ENCODE results near the gene HYAL3.
A peak's percentile ranks its signal among the peaks of the same experiment; 100 is the strongest.
"Not testable (repeated sequence)": the region's sequence is repeated elsewhere in the genome, so short reads cannot be mapped to it uniquely, and the experiment has no call there.

HYAL3 gene

DNA sequence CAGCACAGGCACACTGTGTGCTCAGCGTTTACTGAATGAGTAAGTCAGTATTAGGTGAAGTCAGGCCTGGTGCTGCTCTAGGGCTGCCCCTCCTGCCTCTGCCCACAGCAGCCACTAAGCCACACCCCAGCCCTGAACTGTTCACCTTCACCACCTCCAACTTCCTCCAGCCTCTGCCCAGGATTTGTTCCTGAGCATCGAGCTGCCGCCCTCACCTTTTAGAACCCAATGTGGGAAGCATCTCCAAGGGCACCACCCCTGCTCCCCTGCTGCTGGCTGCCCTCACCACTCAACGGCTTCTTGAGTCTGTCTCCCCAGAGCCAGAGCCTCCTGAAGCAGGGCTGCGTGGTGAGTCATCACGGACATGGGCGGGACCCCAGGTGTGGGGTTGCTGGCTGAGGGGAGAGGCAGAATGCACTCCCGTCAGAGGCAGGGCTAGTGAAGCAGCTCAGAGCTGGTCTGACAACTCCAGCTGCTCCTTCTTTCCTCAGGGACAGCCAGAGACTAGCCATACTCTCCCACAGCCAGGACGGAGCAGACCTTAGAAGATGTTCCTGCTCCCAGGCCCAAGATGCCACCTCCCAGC, 17.5 kb upstream of the HYAL3 start:
- DNase-seq (ENCODE audit: extremely low read depth in 1 of 2, low read depth in 1 of 2) = peak in 1 of 2 donors; percentile 55

DNA sequence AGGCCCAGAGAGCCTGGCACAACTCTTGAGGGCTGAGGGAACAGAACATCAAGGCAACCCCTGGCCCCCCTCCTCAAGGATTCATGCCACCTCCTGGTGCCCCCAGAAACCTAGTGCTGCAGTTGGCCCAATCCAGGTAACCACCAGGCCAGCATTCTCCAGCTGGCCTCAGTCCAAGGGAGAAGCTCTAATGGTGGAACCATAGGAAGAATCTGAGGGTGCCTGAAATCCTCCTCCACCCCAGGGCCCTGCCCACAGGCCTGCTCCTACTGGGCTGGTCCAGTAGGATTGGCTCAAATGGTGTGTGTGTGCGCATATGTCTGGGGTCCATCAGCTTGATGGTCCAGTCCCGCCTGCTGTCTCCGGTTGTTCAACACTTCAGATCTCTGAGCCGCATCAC, 15.6 kb upstream of the HYAL3 start:
- no peak for DNase-seq (ENCODE audit: extremely low read depth in 1 of 2, low read depth in 1 of 2)

DNA sequence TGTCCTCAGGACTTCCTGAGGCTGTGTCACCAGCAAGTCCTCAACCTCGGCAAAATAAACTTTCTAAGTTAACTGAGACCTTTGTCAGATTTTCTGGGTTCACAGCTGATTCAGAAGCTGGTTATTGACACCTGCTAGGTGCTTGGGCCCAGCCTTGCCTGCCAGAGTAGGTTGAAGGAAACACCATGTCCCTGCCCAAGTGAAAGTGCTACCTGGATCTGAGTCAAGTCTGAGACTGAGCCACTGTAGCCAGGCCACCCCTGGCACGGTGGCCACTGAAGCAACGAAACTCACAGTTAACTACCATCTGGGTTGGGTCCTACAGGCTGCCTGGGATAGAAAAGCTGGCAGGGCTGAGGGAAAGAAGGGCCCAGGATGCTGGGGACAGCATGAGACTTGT, 15.1 kb upstream of the HYAL3 start:
- DNase-seq (ENCODE audit: extremely low read depth in 1 of 2, low read depth in 1 of 2) = no peak

DNA sequence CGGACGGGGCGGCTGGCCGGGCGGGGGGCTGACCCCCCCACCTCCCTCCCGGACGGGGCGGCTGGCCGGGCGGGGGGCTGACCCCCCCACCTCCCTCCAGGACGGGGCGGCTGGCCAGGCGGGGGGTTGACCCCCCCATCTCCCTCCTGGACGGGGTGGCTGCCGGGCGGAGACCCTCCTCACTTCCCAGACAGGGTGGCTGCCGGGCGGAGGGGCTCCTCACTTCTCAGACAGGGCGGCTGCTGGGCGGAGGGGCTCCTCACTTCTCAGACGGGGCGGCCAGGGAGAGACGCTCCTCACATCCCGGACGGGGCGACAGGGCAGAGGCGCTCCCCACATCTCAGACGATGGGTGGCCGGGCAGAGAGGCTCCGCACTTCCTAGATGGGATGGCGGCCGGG, 12.8 kb upstream of the HYAL3 start:
- DNase-seq (ENCODE audit: extremely low read depth in 1 of 2, low read depth in 1 of 2) = not testable (repeated sequence)

DNA sequence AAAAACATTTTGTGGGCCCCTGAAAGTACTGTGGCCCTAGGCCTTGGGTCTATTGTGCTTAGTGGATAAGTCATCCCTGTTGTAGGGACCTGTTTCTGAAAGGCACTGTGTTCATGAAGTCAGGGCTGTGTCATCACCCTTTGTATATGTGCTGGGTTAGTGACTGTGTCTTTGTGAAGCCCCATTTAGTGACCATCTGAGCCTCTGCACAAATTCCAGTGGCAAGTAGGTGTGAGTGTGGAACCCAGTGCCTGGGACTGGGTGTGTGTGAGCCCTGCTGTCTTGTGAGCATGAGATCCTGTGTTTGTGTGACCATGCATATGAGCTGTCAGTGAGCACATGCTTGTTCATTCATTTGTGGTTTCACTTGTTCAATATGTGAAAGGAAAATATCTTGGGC, 5.4 kb upstream of the HYAL3 start:
- peak in 1 of 2 donors; percentile 15 for DNase-seq (ENCODE audit: extremely low read depth in 1 of 2, low read depth in 1 of 2)

DNA sequence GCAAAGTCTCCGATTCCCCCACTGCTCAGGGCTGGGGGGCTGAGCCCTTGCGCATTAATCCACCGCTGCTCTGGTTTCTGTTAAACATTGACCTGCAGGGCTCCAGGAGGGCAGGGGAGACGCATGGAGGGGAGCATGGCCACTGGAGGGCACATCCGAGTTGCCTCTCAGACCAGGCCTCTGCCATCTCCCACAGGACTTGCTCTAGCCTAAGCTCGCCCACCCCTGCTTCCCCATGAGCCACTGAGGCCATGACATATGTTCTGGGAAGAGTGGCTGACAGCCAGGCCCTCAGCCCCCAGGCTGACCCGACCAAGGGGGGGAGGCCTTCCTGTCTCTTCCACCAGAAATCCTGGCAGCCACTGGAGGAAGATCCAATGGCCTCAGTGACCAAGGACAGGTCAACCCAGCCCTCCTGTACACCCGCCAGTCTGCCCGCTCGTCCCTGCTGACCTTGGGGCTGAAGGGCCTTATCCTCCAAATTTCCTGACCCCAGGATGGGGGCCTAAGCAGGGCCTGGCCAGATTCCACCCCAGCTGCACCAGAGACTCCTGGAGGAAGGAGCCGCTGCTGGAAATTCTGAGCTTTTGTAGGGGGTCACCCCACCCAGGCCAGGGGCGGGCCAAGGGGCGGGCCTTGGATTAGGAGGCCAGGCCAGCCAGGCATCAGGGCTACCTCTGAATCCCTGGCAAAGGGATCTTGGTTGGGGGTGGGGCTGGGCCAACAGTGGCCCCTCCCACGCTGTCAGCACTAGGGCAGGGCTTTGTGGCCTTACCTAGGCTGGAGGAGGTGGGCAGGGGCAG, 4.0 kb upstream of the HYAL3 start, which contains the start of gene HYAL1:
TSS of gene HYAL1 (minus strand) at position 562 of the 803 bp plus-strand sequence. CDS start 618 bp downstream, outside the sequence.
- DNase-seq (ENCODE audit: extremely low read depth in 1 of 2, low read depth in 1 of 2) = no peak

DNA sequence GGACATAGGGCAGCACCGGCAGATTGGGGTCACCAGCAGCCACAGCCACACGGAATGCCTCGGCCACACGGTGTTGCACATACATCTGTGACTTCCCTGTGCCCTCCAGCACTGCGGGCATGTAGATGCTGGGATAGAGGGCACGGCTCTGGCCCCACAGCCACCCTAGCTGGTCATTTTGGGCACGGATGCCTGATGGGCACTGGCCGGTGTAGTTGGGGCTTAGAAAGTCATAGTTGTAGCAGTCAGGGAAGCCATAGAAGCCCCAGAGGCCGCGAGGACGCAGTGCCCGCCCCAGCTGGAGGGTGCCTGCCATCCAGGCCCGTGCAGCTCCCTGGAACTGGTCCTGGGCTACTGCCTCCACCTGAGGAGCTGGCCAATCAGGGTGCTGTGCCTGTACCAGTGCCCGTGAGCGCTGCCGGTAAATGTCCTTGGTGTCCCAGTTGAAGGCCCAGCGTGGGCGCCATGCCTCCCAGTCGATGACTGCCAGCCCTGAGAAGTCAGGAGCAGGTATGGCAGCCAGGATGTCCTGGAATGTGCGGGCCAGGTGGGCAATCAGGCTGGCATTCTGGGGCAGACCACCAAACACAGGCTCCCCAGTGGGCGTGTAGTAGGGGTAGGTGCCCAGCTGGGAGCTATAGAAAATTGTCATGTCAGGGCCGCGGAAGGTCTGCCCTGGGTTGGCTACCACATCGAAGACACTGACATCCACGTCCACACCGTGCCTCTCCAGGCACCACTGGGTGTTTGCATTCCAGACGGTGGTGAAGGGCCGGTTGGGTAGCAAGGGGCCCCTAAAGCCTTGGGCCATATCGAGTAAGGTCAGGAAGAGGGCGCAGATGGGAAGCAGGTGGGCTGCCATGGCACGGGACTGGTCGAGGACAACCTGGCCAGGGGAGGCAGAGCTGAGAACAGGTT, 3.1 kb upstream of the HYAL3 start:
- DNase-seq (ENCODE audit: extremely low read depth in 1 of 2, low read depth in 1 of 2) = no peak

DNA sequence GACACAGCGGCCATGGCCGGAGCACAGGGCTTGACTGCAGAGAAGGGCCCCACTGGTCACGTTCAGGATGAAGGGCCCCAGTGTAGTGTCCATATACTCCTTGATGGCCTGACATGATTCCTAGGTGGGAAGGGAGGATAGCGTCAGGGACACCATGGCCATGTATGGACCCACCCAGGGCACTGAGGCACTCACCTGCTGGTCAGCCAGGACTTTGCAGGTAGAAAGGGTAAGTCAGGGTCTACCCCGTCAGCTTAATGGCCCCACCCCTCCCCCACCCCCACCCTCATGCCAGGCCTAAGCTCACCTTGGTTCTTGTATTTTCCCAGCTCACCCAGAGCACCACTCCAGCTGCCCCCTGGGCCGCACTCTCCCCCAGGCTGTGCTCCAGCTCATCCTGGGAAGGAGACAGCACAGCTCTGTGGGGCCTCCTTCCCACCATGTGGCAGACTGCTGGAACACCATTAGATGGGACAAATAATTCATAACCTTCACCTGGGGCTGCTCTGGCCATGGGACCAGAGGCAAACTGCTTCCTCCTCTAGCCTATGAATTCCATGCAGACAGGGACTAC, 1.6 kb upstream of the HYAL3 start:
- no peak for DNase-seq (ENCODE audit: extremely low read depth in 1 of 2, low read depth in 1 of 2)

DNA sequence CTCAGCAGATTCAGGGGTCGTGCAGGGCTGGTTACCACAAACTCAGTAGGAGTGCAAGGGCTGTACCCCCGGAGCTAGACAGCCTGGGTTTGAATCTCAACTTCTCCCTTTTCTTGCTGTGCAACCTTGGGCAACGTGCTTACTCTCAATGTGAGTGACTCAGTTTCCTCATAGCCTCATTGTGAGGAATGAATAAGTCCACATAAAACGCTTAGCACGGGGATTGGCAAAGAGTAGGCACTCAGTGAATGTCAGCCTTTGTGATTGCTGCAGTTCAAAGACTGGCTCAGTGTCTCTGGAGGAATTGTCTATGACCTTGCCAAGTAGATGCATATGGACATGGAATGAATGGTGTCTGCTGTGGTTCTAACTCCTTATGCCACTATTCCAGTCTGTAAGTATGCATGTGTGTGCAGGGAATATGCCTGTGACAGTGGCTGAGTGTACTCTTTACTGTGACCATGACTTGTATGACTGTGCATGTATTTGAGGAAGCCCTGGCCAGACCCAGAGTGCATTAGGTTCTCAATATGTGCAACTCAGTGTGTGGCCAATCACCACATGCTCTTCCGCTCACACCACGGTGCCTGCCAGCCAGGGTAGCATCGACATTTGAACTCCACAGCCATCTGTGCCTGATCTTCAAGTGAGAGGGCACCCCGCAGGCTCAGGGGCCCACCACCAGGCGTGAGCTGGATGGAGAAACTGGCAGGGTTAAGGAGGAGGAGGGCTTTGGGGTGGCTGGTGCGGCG, 900 bp upstream of the HYAL3 start:
- no peak for DNase-seq (ENCODE audit: extremely low read depth in 1 of 2, low read depth in 1 of 2)

DNA sequence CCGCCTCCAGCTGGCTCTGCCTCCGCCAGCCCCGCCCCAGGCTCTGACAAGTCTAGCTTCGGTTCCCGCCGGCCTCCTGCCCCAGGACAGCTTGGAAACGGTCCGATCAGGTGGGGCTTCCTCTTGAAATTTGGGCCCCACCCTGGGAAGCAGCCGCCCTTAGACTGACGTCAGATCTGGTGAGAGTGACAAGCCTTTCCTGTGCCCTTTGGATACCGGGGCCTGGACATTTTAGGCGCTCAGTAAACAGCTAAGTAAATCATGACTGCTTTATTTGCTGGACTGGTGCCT, 378 bp upstream of the HYAL3 start:
- DNase-seq (ENCODE audit: extremely low read depth in 1 of 2, low read depth in 1 of 2) = no peak

DNA sequence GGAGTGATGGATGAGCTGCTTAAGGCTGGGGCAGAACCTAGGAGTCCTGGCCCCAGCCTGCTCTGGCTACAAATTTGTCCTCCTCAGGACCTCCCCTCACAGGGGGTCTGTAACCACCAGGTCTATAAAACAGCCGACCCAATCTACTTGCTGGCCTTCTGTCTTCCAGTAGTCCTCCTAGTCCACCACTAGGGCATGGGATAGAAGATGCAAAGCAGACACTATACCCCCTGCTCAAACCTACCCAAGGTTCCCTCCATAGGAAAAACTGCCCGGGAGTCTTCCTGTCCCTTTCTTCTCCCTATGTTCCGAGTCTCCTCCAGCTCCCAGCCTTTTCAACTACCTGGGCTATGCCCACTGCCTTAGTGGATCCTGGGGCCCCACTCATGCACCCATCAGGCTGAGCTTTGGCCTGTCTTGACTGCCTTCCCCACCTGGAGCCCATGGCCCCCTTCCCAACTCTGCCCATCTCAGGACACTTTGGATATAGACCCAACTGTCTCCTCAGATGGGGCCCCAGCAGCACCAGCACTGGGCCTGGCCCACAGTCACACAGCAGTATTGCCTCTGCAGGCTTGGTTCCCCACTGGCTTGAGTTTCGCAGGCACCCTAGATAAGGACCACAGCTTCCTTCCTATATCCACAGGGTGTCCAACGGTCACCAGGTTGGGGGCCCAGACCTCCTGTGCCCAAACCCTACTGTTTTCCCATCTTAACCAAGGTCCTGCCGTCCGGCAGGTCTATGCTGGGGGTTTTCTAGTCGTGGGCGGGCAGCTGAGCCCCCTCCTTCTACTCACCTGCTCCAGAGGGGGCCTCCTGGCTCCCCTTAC, 1.1 kb downstream of the HYAL3 start:
- DNase-seq (ENCODE audit: extremely low read depth in 1 of 2, low read depth in 1 of 2) = no peak

DNA sequence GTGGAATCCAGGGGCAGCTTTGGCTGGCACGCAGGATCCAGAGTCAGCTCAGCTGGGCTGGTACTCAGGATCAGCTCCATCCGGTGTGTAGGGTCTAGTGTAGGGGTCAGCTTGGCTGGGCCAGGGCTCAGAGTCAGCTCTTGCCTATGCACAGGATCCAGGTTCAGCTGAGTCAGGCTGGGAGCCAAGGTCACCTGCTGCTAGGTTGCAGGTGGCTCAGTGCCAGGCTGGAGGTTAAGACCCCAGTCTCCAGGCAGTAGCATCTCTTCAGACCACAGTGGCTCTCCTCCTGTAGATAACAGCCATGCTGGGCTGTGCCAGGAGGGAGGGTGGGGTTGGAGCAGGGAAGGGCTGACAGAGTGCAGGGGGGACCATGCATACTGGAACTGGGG, 1.8 kb downstream of the HYAL3 start:
- no peak for DNase-seq (ENCODE audit: extremely low read depth in 1 of 2, low read depth in 1 of 2)

DNA sequence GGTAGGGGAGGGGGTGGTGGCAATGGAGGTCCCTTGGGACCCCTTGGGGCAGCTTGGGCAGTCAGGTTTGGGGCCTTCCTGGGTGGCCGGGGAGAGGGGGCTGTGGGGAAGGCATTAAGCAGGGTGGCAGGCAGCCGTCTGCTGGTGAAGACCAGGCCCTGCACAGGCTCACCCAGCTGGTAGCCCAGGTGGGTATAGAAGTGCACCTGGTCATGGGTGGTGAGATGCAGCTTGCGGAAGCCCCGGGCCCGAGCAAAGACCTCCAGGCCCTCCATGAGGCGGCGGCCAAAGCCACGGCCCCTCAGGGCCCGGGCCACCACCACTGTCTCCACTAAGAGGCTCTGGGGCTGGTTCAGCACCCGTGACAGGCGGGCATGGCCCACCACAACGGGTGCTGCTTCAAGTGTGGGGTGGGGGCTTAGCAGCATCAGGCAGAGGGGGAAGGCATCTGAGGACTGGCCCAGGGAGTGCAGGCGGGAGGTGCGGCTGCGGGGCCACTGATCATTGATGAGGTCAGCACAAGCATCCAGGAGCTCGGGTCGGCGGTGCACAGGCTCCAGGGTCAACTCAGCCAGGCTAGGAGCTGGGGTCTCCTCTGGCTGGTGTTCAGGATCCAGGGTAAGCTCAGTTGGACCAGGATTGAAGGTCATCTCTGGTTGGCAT, 2.4 kb downstream of the HYAL3 start:
- no peak for DNase-seq (ENCODE audit: extremely low read depth in 1 of 2, low read depth in 1 of 2)

DNA sequence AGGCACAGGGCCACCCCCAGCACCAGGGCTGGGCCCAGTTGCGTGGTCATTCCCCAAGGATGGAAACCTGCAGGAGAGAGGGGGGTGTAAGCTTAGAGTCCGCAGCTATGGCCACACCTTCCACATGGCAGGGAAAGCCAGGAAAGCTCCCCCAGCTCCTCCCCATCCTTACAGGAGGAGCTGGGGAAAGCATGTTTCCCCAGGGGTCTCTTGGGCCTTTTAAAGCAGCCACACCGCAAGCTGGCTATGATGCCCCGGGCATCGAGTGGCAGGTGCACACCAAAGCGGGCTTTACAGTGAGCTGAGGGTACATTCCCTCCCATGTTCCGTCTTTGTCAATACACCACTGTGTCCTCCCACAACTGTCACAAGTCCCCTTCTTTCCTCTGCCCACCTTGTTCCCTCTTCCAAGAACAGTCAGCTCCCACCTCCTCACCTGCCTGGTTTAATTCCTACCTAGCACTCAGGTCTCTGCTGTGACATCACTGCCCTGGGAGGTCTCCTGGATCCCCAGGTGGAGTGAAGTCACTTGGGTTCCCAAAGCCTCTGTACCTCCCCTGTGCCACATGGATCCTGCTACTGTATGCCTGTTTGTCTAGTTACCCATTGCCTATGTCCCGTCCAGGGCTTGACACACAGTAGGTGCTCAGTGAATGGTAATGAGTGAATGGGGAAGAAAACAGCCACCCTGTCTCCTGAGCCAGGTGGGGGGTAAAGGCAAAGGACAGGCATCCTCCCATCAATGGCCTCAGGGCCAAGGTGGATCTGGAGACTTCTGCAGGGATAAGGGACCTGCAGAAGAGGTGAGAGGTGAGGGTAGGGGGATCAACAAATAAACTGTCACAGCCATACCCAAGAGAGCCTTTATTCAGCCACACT, 3.4 kb downstream of the HYAL3 start:
- DNase-seq (ENCODE audit: extremely low read depth in 1 of 2, low read depth in 1 of 2) = no peak

DNA sequence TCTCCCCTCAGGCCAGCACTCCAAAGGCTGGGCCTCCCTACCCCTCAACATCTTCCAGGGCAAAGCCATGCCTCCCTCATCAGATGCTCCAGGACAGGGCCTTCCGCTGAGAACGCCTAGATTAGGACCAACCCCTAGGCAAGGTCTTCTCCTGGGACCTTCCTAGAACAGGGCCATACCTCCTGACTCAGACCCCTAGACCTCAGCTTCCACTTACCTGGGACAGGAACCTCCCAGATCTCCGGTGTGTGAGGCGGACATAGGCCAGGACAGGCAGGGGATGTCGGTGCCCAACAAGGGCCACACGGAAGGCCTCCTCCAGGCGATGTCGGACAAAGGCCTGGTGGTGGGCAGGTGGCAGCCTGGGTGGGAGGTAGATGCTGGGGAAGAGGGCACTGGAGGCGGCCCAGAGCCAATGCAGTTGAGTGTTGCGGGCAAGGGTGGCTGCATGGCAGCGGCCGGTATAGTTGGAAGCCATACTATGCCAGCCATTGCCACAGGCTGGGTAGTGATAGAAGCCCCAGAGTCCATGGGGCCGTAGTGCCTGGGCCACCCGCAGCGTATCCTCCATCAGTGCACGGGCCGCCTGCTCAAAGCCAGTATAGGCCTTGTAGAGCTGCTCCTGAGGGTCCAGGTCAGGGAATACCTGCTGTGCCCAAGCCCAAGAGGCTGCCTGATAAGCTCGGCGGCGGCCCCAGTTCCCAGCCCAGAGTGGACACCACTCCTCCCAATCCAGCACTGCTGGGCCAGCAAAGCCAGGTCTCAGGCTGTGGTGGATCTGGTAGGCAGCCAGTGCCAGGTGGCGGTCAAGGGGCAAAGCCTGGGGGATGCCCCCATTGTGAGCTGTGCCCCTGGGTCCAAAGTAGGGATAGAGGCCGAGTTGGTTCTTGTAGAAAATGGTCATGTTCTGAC, 4.5 kb downstream of the HYAL3 start:
- DNase-seq (ENCODE audit: extremely low read depth in 1 of 2, low read depth in 1 of 2) = no peak

DNA sequence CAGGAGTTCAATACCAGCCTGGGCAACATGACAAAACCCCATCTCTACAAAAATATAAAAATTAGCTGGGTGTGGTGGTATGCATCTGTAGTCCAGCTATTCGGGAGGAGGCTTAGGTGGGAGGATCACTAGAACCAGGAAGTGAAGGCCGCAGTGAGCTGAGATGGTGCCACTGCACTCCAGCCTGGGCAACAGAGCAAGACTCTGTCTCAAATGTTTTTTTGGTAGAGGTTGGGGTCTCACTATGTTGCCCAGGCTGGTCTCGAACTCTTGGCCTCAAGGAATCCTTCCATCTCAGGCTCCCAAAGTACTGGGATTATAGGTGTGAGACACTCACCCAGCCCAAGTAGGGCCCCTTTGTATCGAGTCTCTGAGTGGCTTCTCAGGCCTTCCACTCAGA, 5.1 kb downstream of the HYAL3 start:
- no peak for DNase-seq (ENCODE audit: extremely low read depth in 1 of 2, low read depth in 1 of 2)

DNA sequence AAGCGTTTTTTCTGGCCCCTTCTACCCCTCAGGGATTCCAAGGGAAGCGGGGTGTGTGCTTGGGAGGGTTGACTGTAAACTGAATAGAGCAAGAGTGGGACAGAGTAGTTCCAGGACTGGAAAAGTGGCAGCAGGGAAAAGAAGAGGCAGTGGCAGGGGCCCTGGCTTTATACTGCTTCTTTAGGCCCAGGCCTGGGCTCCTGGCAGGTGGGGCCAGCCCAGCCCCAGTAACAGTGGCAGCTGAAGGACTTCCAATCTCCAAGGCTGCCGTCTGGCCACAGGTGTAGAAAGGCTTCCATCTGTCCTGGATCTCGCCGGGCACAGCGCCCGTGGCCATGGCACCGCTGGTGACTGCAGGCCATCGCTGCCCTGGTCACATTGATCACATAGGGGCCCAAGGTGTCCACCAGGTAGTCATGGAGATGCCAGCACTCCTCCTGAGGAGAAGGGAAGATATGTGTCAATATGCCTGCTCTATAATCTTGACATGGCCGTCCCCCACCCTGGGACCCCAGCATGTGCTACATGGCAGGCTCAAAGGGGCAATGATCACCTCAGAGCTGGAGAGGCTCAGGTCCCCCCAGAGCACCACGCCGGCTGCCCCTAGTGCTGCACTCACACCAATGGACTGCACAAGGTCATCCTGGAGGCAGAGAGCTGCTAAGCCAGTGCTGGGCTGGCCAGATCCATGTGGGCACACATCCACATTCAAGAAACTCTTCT, 6.0 kb downstream of the HYAL3 start:
- DNase-seq (ENCODE audit: extremely low read depth in 1 of 2, low read depth in 1 of 2) = no peak

All from stimulated activated CD8-positive, alpha-beta memory T cell treated with anti-CD3 and anti-CD28 coated beads, Interleukin-7, amount 100 ng/mL, for 48 hours (primary cell).